Measurements from ENCODE around the gene NIBAN1.
"Not testable (repeated sequence)": the region's sequence is repeated elsewhere in the genome, so short reads cannot be mapped to it uniquely, and the experiment has no call there.

NIBAN1 gene

GRCh38 chr1:184973272-184974055 lies 844 bp downstream of the NIBAN1 start:
- DNase-seq (ENCODE audit: low spot score): peak; percentile 70

- no peak for DNase-seq (ENCODE audit: low spot score)
Measured at GRCh38 chr1:184972315-184973055, 1.8 kb downstream of the NIBAN1 start.

DNA sequence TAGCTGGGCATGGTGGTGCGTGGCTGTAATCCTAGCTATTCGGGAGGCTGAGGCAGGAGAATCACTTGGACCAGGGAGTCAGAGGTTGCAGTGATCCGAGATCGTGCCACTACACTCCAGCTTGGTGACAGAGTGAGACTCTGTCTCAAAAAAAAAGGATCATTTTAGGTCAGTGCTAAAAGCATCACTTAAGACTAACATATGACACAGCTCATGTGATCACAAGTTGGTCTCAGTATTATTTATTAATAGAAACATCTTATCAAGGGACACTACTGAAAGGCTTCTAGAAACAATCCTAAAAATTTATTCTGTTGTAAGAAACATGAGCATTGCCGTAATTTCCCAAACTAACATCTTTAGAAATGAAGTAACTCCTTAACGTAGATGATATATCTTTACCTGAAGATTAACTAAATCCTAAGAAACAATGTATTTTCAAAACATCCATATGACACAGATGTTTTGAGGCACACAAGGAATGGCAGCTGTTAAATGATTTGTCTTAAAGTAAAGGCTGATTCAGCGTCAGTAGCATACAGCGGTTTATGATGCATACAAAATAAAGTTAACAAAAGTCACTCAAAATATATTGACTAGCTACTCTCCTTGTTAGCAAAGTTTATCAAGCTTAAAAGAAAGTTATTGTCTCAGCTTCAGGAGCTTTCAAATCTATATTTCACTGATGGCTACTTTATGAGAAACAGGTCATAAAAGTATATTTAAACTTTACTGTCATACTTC lies 2.6 kb downstream of the NIBAN1 start:
- no peak for DNase-seq (ENCODE audit: low spot score)

GRCh38 chr1:184970691-184971161 lies 3.6 kb downstream of the NIBAN1 start:
- DNase-seq (ENCODE audit: low spot score): no peak

DNA sequence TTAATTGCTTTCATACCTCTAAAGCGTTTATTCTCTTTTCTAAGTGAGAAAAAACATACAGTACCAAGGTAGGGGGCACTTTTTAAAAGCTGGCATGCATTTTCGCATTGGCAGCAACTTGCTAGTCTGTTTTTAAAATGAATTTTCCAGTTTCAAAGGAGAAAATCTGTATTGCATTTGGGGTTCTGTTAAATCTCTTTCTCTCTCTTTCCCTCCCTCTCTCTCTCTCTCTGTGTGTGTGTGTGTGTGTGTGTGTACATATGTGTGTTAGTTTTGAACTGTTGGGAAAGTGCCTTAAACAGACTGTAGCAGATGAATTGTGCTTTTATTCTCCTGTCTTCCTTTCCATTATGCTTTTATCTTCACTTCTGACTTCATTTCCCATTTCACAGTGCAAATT lies 7.3 kb downstream of the NIBAN1 start:
- no peak for DNase-seq (ENCODE audit: low spot score)

- no peak for DNase-seq (ENCODE audit: low spot score)
Measured at GRCh38 chr1:184965944-184966860, 8.1 kb downstream of the NIBAN1 start.

- DNase-seq (ENCODE audit: low spot score): no peak
Measured at GRCh38 chr1:184965439-184965838, 8.9 kb downstream of the NIBAN1 start.

DNA sequence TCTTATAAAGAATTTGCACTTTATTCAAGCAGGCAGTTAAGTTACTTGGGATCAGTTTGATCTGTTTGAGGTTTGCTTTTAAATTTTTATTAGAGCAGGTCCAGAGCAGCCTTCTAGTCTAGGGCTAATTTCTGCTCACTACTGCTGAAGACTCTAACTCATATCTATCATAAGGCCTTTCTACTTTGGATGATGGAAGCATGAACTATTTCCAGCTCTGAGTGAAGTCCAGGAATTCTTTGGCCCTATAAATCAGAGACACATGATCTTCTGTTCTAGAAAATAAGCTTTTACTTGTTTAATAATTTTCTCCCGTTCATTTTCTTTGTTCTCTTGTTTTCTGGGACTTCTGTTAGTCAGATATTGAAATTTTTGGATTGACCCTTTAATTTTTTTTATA lies 14.7 kb downstream of the NIBAN1 start:
- DNase-seq (ENCODE audit: low spot score): no peak

- no peak for DNase-seq (ENCODE audit: low spot score)
Measured at GRCh38 chr1:184958554-184959353, 15.6 kb downstream of the NIBAN1 start.

- not testable (repeated sequence) for DNase-seq (ENCODE audit: low spot score)
Measured at GRCh38 chr1:184957901-184958300, 16.4 kb downstream of the NIBAN1 start.

DNA sequence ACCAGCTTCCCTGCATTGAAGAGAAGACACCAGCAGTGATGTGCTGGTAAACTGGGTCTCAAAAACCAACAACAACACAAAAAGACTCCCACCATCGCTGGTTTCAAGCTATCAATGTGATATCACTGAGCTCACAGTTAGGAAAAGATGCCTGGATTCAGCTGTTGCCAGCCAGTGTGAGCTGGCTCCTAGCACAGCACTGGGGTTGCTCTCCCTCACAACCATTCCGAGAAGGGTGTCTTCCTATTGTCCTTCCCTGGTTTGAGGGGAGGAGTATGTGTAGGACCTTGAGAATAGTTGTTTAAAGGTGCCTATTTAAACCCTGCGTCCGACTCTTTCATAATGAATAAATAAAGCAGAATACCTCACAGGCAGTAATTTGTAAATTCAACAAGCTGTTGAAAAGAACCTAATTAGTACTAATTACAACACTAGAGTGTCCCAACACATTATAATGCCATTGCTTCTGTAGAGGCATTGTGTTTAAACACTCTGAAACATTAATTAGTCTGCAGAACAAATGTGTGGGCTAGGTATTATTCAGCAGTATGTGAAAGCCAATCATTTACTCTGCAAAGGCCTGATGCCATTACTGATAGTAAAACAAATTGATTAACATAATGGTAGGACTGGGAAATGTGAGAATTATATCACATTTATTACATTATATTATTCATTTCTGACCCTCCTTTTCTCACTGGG lies 17.2 kb downstream of the NIBAN1 start:
- no peak for DNase-seq (ENCODE audit: low spot score)

GRCh38 chr1:184954232-184954995 lies 19.9 kb downstream of the NIBAN1 start:
- DNase-seq (ENCODE audit: low spot score): no peak

- no peak for DNase-seq (ENCODE audit: low spot score)
Measured at GRCh38 chr1:184953600-184954219, 20.6 kb downstream of the NIBAN1 start.

DNA sequence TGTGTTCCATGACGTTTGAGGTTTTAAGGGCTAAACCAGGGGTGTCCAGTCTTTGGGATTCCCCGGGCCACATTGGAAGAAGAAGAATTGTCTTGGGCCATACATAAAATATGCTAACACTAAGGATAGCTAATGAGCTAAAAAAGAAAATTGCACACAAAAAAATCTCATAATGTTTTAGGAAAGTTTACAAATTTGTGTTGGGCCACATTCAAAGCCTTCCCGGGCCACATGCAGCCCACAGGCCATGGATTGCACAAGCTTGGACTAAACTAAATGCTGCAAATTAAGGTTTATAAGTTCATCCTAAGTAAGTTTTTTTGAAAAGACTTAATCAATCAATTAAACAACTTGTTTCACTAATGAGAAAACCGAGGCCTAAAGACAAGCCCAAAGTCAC lies 21.9 kb downstream of the NIBAN1 start:
- DNase-seq (ENCODE audit: low spot score): no peak

DNA sequence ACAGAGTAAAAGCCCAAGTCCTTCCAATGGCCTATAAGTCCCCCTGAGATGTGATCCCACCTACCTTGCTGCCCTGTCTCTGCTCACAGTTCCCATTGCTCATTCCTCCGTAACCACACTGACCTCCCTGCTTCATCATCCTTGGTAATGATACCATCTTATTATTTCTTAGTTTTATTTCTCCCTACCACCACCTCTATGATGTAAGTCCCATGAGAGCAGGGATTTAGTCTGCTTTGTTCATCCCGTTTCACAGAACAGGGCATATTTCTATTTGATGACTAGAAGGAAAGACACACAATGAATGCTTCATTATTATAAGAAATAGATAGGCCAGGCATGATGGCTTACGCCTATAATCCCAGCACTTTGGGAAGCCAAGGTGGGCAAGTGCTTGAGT lies 22.5 kb downstream of the NIBAN1 start:
- DNase-seq (ENCODE audit: low spot score): no peak

GRCh38 chr1:184950906-184951305 lies 23.4 kb downstream of the NIBAN1 start:
- no peak for DNase-seq (ENCODE audit: low spot score)

- DNase-seq (ENCODE audit: low spot score): no peak
Measured at GRCh38 chr1:184950227-184950626, 24.1 kb downstream of the NIBAN1 start.

GRCh38 chr1:184947497-184948256 lies 26.6 kb downstream of the NIBAN1 start:
- DNase-seq (ENCODE audit: low spot score): no peak

Measured in SW480 (cell line).